Measurements from ENCODE around the gene ELMO1.

ELMO1 gene

GRCh38 chr7:37016064-37016878 is 432.4 kb downstream of the ELMO1 start:
- no peak for DNase-seq
- Histone ChIP-seq H3K27ac (no peak overlapping the region), H3K27me3 (no peaks in the 10 kb centered on the region), H3K9me3 (no peaks in the 10 kb centered on the region), H3K4me3 (no peak overlapping the region), H3K4me1 (no peaks in the 10 kb centered on the region), H3K36me3 (no peaks in the 10 kb centered on the region)
- intact Hi-C loops (cut with DNase I; ENCODE audit: low total_unique reads): no loop called here
- TF ChIP-seq, protein P1, sequence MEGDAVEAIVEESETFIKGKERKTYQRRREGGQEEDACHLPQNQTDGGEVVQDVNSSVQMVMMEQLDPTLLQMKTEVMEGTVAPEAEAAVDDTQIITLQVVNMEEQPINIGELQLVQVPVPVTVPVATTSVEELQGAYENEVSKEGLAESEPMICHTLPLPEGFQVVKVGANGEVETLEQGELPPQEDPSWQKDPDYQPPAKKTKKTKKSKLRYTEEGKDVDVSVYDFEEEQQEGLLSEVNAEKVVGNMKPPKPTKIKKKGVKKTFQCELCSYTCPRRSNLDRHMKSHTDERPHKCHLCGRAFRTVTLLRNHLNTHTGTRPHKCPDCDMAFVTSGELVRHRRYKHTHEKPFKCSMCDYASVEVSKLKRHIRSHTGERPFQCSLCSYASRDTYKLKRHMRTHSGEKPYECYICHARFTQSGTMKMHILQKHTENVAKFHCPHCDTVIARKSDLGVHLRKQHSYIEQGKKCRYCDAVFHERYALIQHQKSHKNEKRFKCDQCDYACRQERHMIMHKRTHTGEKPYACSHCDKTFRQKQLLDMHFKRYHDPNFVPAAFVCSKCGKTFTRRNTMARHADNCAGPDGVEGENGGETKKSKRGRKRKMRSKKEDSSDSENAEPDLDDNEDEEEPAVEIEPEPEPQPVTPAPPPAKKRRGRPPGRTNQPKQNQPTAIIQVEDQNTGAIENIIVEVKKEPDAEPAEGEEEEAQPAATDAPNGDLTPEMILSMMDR (IDR thresholded peaks at IDR 0.05): no peak

GRCh38 chr7:37015353-37016034 is 433.2 kb downstream of the ELMO1 start:
- Histone ChIP-seq H3K9me3 (no peaks in the 10 kb centered on the region), H3K36me3 (no peaks in the 10 kb centered on the region), H3K27me3 (no peaks in the 10 kb centered on the region), H3K4me1 (no peaks in the 10 kb centered on the region), H3K4me3 (no peak overlapping the region), H3K27ac (no peak overlapping the region)
- intact Hi-C loops (cut with DNase I; ENCODE audit: low total_unique reads): no loop called here
- no peak for DNase-seq
- TF ChIP-seq, protein P1 (IDR thresholded peaks at IDR 0.05): no peak

- Histone ChIP-seq H3K27me3 (no peaks in the 10 kb centered on the region), H3K4me3 (no peak overlapping the region), H3K27ac (no peak overlapping the region), H3K36me3 (no peaks in the 10 kb centered on the region), H3K4me1 (no peaks in the 10 kb centered on the region), H3K9me3 (no peaks in the 10 kb centered on the region)
- TF ChIP-seq, protein P1 (IDR thresholded peaks at IDR 0.05): no peak
- DNase-seq: no peak
- intact Hi-C loops (cut with DNase I; ENCODE audit: low total_unique reads): no loop called here
These were observed 434.9 kb downstream of the ELMO1 start for GRCh38 chr7:37013771-37014170.

DNA sequence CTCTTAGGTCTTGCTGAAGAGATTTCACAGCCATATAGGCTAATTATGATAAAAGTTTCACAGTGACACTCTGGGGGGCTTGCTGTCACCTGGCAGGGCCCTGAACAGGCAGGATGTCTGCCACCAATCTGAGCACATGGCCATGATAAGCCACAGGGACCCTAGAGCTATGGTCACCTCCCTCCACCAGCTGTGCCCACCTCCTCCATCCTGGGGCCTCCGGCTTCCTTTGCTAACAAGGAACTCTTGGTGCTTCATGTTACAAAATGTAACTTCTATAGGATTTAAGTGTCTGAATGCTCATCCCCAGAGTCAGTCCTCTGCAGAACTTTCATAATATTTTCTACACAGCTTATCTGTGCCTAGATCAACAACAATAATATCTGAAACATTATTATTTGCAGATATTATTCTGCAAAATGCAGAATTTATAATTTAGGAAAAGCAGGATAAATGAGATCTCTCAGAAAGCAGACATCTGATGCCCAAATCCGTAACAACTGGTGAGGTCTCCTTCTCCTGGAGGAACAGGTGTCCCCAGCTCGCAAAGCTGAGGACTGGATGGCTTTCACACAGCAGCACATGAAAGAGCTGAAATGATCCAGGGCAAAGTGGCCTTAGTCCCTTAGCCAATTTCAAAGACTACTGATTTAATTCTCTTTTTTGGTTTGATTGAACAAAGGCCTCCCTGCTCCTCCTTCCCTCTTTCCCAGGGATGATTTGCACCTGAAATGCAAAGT is 437.3 kb downstream of the ELMO1 start:
- Histone ChIP-seq H3K27ac (no peak overlapping the region), H3K9me3 (no peaks in the 10 kb centered on the region), H3K4me3 (no peak overlapping the region), H3K27me3 (no peaks in the 10 kb centered on the region), H3K36me3 (no peaks in the 10 kb centered on the region), H3K4me1 (no peaks in the 10 kb centered on the region)
- intact Hi-C loops (cut with DNase I; ENCODE audit: low total_unique reads): no loop called here
- DNase-seq: no peak
- TF ChIP-seq, protein P1 (IDR thresholded peaks at IDR 0.05): no peak

- TF ChIP-seq, protein P1 (IDR thresholded peaks at IDR 0.05): no peak
- Histone ChIP-seq H3K36me3 (no peaks in the 10 kb centered on the region), H3K27me3 (no peaks in the 10 kb centered on the region), H3K4me1 (no peaks in the 10 kb centered on the region), H3K4me3 (no peak overlapping the region), H3K9me3 (no peaks in the 10 kb centered on the region), H3K27ac (no peak overlapping the region)
- intact Hi-C loops (cut with DNase I; ENCODE audit: low total_unique reads): no loop called here
- no peak for DNase-seq
These were observed 439.5 kb downstream of the ELMO1 start for GRCh38 chr7:37009125-37009675.

Measured in tibial artery (tissue), 4 donors.